Upper lobe of right lung (tissue), 1 donor: ENCODE data around the gene SLC39A6. TPM values are rescaled to one million over a fixed set of nuclear protein-coding genes. Genes with fewer than 3 reads are reported as not detected.

Experiments
- ATAC-seq: fragments of 200-7000 bp; cut with Tn5 transposase; one replicate; pipeline ENCODE4 v1.9.1; 2020; ENCODE audit warnings: mild to moderate bottlenecking, moderate library complexity
- DNase-seq: peaks from one replicate; pipeline ENCODE4 v3.0.0-alpha.2; 2020
- H3K27ac ChIP-seq: fragments of 200-600 bp; one replicate; pipeline ENCODE4 v1.8.0; 2022
- H3K27me3 ChIP-seq: fragments of 200-600 bp; one replicate; pipeline ENCODE4 v1.8.0; 2022; ENCODE audit warnings: mild to moderate bottlenecking
- H3K36me3 ChIP-seq: fragments of 200-600 bp; one replicate; pipeline ENCODE4 v1.8.0; 2022
- H3K4me1 ChIP-seq: fragments of 200-600 bp; one replicate; pipeline ENCODE4 v1.8.0; 2022
- H3K4me3 ChIP-seq: fragments of 200-600 bp; one replicate; pipeline ENCODE4 v1.8.0; 2022; ENCODE audit warnings: mild to moderate bottlenecking
- H3K9me3 ChIP-seq: fragments of 200-600 bp; one replicate; pipeline ENCODE4 v1.8.0; 2022
- CTCF ChIP-seq: fragments of 200-600 bp; IDR thresholded peaks from one replicate; pipeline ENCODE4 v1.8.0; 2022; ENCODE audit warnings: antibody characterized with exemption
- intact Hi-C: fragments of 100-400 bp; cut with DNase I; formaldehyde crosslinking; loops from one replicate; pipeline ENCODE4 v1.11.0; 2022
- total RNA-seq: library from RNA; stranded (reverse); fragmentation: NEBNext Ultra II Directional; extraction: Animal tissue kit (Norgen Biotek cat#: 25700); gene quantifications from one replicate; pipeline ENCODE4 v1.2.1, GENCODE V29; 2021
- donor health status: DM: no; HTN: yes; CAD: no; lungs with severe emphysema.

The SLC39A6 gene
- total RNA-seq, 1 donor from 2014 or later, result 24.3 TPM

- H3K36me3 ChIP-seq, result peaks cover 96% of the 10 kb centered on the region
- H3K4me1 ChIP-seq, result no peaks in the 10 kb centered on the region
- TF ChIP-seq CTCF, result no peak
- no peak overlapping the region for H3K27ac ChIP-seq
- no peaks in the 10 kb centered on the region for H3K27me3 ChIP-seq
- intact Hi-C loops, result no loop called here
- DNase-seq (no peak), ATAC-seq (no peak)
- H3K9me3 ChIP-seq, result no peaks in the 10 kb centered on the region
- H3K4me3 ChIP-seq, result no peak overlapping the region
These were observed 20.6 kb upstream of the SLC39A6 start for GRCh38 chr18:36149514-36150289.

- TF ChIP-seq CTCF, result no peak
- Histone ChIP-seq H3K27me3 (no peaks in the 10 kb centered on the region), H3K9me3 (no peaks in the 10 kb centered on the region), H3K4me3 (no peak overlapping the region), H3K27ac (no peak overlapping the region), H3K36me3 (peaks cover 100% of the 10 kb centered on the region), H3K4me1 (no peaks in the 10 kb centered on the region)
- intact Hi-C loops, result no loop called here
- ATAC-seq, result no peak
- no peak for DNase-seq
These were observed 14.3 kb upstream of the SLC39A6 start for GRCh38 chr18:36143391-36143790.

GRCh38 chr18:36142751-36143150, 13.6 kb upstream of the SLC39A6 start:
- H3K4me3 ChIP-seq, result no peak overlapping the region
- DNase-seq, result no peak
- no peaks in the 10 kb centered on the region for H3K4me1 ChIP-seq
- no peak for ATAC-seq
- TF ChIP-seq CTCF, result no peak
- peaks cover 100% of the 10 kb centered on the region for H3K36me3 ChIP-seq
- intact Hi-C loops, result no loop called here
- no peak overlapping the region for H3K27ac ChIP-seq
- H3K27me3 ChIP-seq, result no peaks in the 10 kb centered on the region
- no peaks in the 10 kb centered on the region for H3K9me3 ChIP-seq

GRCh38 chr18:36141576-36141975, 12.4 kb upstream of the SLC39A6 start:
- H3K27me3 ChIP-seq, result no peaks in the 10 kb centered on the region
- H3K4me3 ChIP-seq, result no peak overlapping the region
- no peak overlapping the region for H3K27ac ChIP-seq
- H3K4me1 ChIP-seq, result no peaks in the 10 kb centered on the region
- intact Hi-C loops, result no loop called here
- no peaks in the 10 kb centered on the region for H3K9me3 ChIP-seq
- H3K36me3 ChIP-seq, result peaks cover 100% of the 10 kb centered on the region
- no peak for ATAC-seq
- DNase-seq, result no peak
- TF ChIP-seq CTCF, result no peak

GRCh38 chr18:36139245-36139644, 10.1 kb upstream of the SLC39A6 start:
- intact Hi-C loops, result no loop called here
- ATAC-seq, result no peak
- Histone ChIP-seq H3K27ac (no peak overlapping the region), H3K4me1 (no peaks in the 10 kb centered on the region), H3K4me3 (no peak overlapping the region), H3K36me3 (peaks cover 86% of the 10 kb centered on the region), H3K27me3 (no peaks in the 10 kb centered on the region), H3K9me3 (no peaks in the 10 kb centered on the region)
- TF ChIP-seq CTCF, result no peak
- no peak for DNase-seq
